DOHH2 (cell line): ENCODE data around the gene AGT.

ENCODE experiments used
- H3F3A ChIP-seq: fragments of 200-600 bp; sonication (generic), shearing (Covaris generic); 2 replicates; pipeline ENCODE4 v1.6.0; 2016; ENCODE audit warnings: antibody characterized with exemption, mild to moderate bottlenecking; ENCODE audit not compliant: control insufficient read depth, insufficient read depth
- H3K27ac ChIP-seq: fragments of 200-600 bp; sonication (generic); 2 replicates; pipeline ENCODE4 v1.5.1; 2014; ENCODE audit warnings: low read depth, mild to moderate bottlenecking, low read length, moderate library complexity
- H3K27me3 ChIP-seq: fragments of 200-600 bp; sonication (generic); 2 replicates; pipeline ENCODE4 v1.6.1; 2014; ENCODE audit warnings: mild to moderate bottlenecking, low read length, mixed read lengths; ENCODE audit not compliant: control insufficient read depth
- H3K36me3 ChIP-seq: fragments of 200-600 bp; sonication (generic); 2 replicates; pipeline ENCODE4 v1.6.1; 2014; ENCODE audit warnings: mild to moderate bottlenecking, low read length, moderate library complexity, mixed read lengths; ENCODE audit not compliant: control insufficient read depth
- H3K4me1 ChIP-seq: fragments of 200-600 bp; sonication (generic); 2 replicates; pipeline ENCODE4 v1.6.1; 2014; ENCODE audit warnings: mild to moderate bottlenecking, low read length, mixed read lengths; ENCODE audit not compliant: control insufficient read depth
- H3K4me2 ChIP-seq: fragments of 200-600 bp; sonication (generic); 2 replicates; pipeline ENCODE4 v1.6.0; 2014; ENCODE audit warnings: mild to moderate bottlenecking, low read length, moderate library complexity
- H3K4me3 ChIP-seq: fragments of 200-600 bp; sonication (generic); 2 replicates; pipeline ENCODE4 v1.5.1; 2014; ENCODE audit warnings: mild to moderate bottlenecking, low read length, mixed read lengths
- H3K79me2 ChIP-seq: fragments of 200-600 bp; sonication (generic); 2 replicates; pipeline ENCODE4 v1.6.1; 2014; ENCODE audit warnings: mild to moderate bottlenecking, low read length, mixed read lengths; ENCODE audit not compliant: control insufficient read depth
- H3K9me2 ChIP-seq: fragments of 200-600 bp; sonication (generic); replicated peaks from 2 replicates; pipeline ENCODE4 v1.6.1; 2014; ENCODE audit warnings: mild to moderate bottlenecking, low read length, mixed read lengths; ENCODE audit not compliant: control insufficient read depth
- H3K9me3 ChIP-seq: fragments of 200-600 bp; sonication (generic); 2 replicates; pipeline ENCODE4 v1.6.1; 2014; ENCODE audit warnings: antibody characterized with exemption, low read length, mixed read lengths; ENCODE audit not compliant: control insufficient read depth, insufficient read depth
- H4K20me1 ChIP-seq: fragments of 200-600 bp; sonication (generic); 2 replicates; pipeline ENCODE4 v1.6.0; 2014; ENCODE audit warnings: low read depth, mild to moderate bottlenecking, antibody characterized with exemption, low read length, moderate library complexity; ENCODE audit not compliant: control insufficient read depth, insufficient read depth
- CTCF ChIP-seq: fragments of 200-600 bp; sonication (generic); IDR thresholded peaks from one replicate; pipeline ENCODE4 v1.5.1; 2014; ENCODE audit warnings: antibody characterized with exemption, mild to moderate bottlenecking, low read depth, low read length; ENCODE audit not compliant: poor library complexity, severe bottlenecking
- EZH2phosphoT487 ChIP-seq: fragments of 200-600 bp; sonication (generic); IDR thresholded peaks from 2 replicates; pipeline ENCODE4 v1.6.1; 2017; ENCODE audit warnings: borderline replicate concordance, mild to moderate bottlenecking, antibody characterized with exemption, low read length, moderate library complexity, mixed read lengths

The AGT gene

GRCh38 chr1:230746617-230747016, 32.7 kb upstream of the AGT start:
- H3K9me2 ChIP-seq: no peaks in the 10 kb centered on the region
- no peak overlapping the region for H3K27ac ChIP-seq
- H3K9me3 ChIP-seq: no peaks in the 10 kb centered on the region
- no peaks in the 10 kb centered on the region for H4K20me1 ChIP-seq
- peaks cover 10% of the 10 kb centered on the region for H3K4me1 ChIP-seq
- H3K4me2 ChIP-seq: no peak overlapping the region
- no peaks in the 10 kb centered on the region for H3F3A ChIP-seq
- H3K27me3 ChIP-seq: no peaks in the 10 kb centered on the region
- H3K36me3 ChIP-seq: no peaks in the 10 kb centered on the region
- H3K4me3 ChIP-seq: no peak overlapping the region
- H3K79me2 ChIP-seq: no peaks in the 10 kb centered on the region
- TF ChIP-seq CTCF (no peak), EZH2phosphoT487 (no peak)

- Histone ChIP-seq H3F3A (no peaks in the 10 kb centered on the region), H3K27ac (no peak overlapping the region), H3K36me3 (no peaks in the 10 kb centered on the region), H3K4me2 (no peak overlapping the region), H3K4me3 (no peak overlapping the region), H4K20me1 (no peaks in the 10 kb centered on the region), H3K27me3 (no peaks in the 10 kb centered on the region), H3K79me2 (no peaks in the 10 kb centered on the region), H3K9me3 (no peaks in the 10 kb centered on the region), H3K9me2 (no peaks in the 10 kb centered on the region), H3K4me1 (peaks cover 10% of the 10 kb centered on the region)
- TF ChIP-seq CTCF (no peak), EZH2phosphoT487 (no peak)
These were observed 31.1 kb upstream of the AGT start for GRCh38 chr1:230745071-230745470.

- H3K79me2 ChIP-seq: no peaks in the 10 kb centered on the region
- H3F3A ChIP-seq: no peaks in the 10 kb centered on the region
- no peak overlapping the region for H3K4me2 ChIP-seq
- H3K27ac ChIP-seq: no peak overlapping the region
- peaks cover 8% of the 10 kb centered on the region for H3K4me1 ChIP-seq
- H3K36me3 ChIP-seq: no peaks in the 10 kb centered on the region
- no peak for TF ChIP-seq CTCF
- TF ChIP-seq EZH2phosphoT487: no peak
- no peaks in the 10 kb centered on the region for H3K27me3 ChIP-seq
- H3K9me3 ChIP-seq: no peaks in the 10 kb centered on the region
- H3K4me3 ChIP-seq: no peak overlapping the region
- H3K9me2 ChIP-seq: no peaks in the 10 kb centered on the region
- H4K20me1 ChIP-seq: no peaks in the 10 kb centered on the region
These were observed 30.5 kb upstream of the AGT start for GRCh38 chr1:230744382-230744781.

- TF ChIP-seq EZH2phosphoT487: no peak
- TF ChIP-seq CTCF: no peak
- H3F3A ChIP-seq: no peaks in the 10 kb centered on the region
- H3K9me2 ChIP-seq: no peaks in the 10 kb centered on the region
- no peaks in the 10 kb centered on the region for H3K79me2 ChIP-seq
- no peaks in the 10 kb centered on the region for H3K36me3 ChIP-seq
- H3K4me2 ChIP-seq: no peak overlapping the region
- H3K4me1 ChIP-seq: peaks cover 3% of the 10 kb centered on the region
- no peaks in the 10 kb centered on the region for H4K20me1 ChIP-seq
- no peaks in the 10 kb centered on the region for H3K27me3 ChIP-seq
- H3K9me3 ChIP-seq: no peaks in the 10 kb centered on the region
- H3K27ac ChIP-seq: no peak overlapping the region
- no peak overlapping the region for H3K4me3 ChIP-seq
These were observed 30.0 kb upstream of the AGT start for GRCh38 chr1:230743899-230744298.
